ENCODE measurements around the gene GPAM.

Gene GPAM

GRCh38 chr10:112131346-112131745 is 52.2 kb downstream of the GPAM start:
- Histone ChIP-seq H3K4ac (ENCODE audit: low read depth, low read length) (no peak overlapping the region), H3K14ac (ENCODE audit: low read length) (no peak overlapping the region), H3K18ac (ENCODE audit: low read length) (no peak overlapping the region), H3K9me3 (ENCODE audit: insufficient read depth, low read depth, low read length) (no peaks in the 10 kb centered on the region), H3K9ac (ENCODE audit: low read length) (no peak overlapping the region), H3K27me3 (ENCODE audit: insufficient read depth, low read length) (no peaks in the 10 kb centered on the region), H3K36me3 (ENCODE audit: control insufficient read depth in 1 of 2, insufficient read depth in 2 of 2, low read length in 2 of 2) (no peaks in the 10 kb centered on the region), H2BK12ac (ENCODE audit: low read length) (no peak overlapping the region), H2BK5ac (ENCODE audit: low read depth, low read length, poor library complexity) (no peak overlapping the region), H3K27ac (ENCODE audit: low read depth, low read length) (no peak overlapping the region), H2AFZ (ENCODE audit: insufficient read depth, low read length, poor library complexity) (no peak overlapping the region), H3K4me2 (ENCODE audit: low read length) (no peak overlapping the region), H4K8ac (ENCODE audit: low read depth, low read length) (no peak overlapping the region), H4K91ac (ENCODE audit: low read depth, low read length) (no peak overlapping the region), H3K79me1 (ENCODE audit: low read length) (no peaks in the 10 kb centered on the region), H4K12ac (ENCODE audit: low read depth, low read length) (no peak overlapping the region), H3K4me1 (ENCODE audit: control insufficient read depth in 1 of 2, insufficient read depth in 2 of 2, low read length in 2 of 2) (no peaks in the 10 kb centered on the region), H3K23ac (ENCODE audit: low read length) (no peak overlapping the region), H2BK120ac (ENCODE audit: insufficient read depth, low read length, poor library complexity) (no peak overlapping the region), H3K79me2 (ENCODE audit: control insufficient read depth, insufficient read depth, low read length, poor library complexity) (no peaks in the 10 kb centered on the region), H2AK5ac (ENCODE audit: low read length) (no peak overlapping the region), H3K4me3 (ENCODE audit: low read depth, low read length) (no peak overlapping the region)
- WGBS (ENCODE audit: extremely low coverage, insufficient coverage, insufficient read length): no CpG with 5 or more reads among the region's 11 CpGs
- no peak for DNase-seq

- DNase-seq: no peak
These were observed 56.7 kb downstream of the GPAM start for GRCh38 chr10:112126901-112127300.

GRCh38 chr10:112126172-112126571 is 57.4 kb downstream of the GPAM start:
- Histone ChIP-seq H3K14ac (ENCODE audit: low read length) (no peak overlapping the region), H3K27ac (ENCODE audit: low read depth, low read length) (no peak overlapping the region), H3K79me2 (ENCODE audit: control insufficient read depth, insufficient read depth, low read length, poor library complexity) (no peaks in the 10 kb centered on the region), H2BK120ac (ENCODE audit: insufficient read depth, low read length, poor library complexity) (no peak overlapping the region), H2BK5ac (ENCODE audit: low read depth, low read length, poor library complexity) (no peak overlapping the region), H3K23ac (ENCODE audit: low read length) (no peak overlapping the region), H4K8ac (ENCODE audit: low read depth, low read length) (no peak overlapping the region), H4K12ac (ENCODE audit: low read depth, low read length) (no peak overlapping the region), H2AFZ (ENCODE audit: insufficient read depth, low read length, poor library complexity) (no peak overlapping the region), H3K36me3 (ENCODE audit: control insufficient read depth in 1 of 2, insufficient read depth in 2 of 2, low read length in 2 of 2) (no peaks in the 10 kb centered on the region), H3K4ac (ENCODE audit: low read depth, low read length) (no peak overlapping the region), H3K9me3 (ENCODE audit: insufficient read depth, low read depth, low read length) (no peaks in the 10 kb centered on the region), H3K4me1 (ENCODE audit: control insufficient read depth in 1 of 2, insufficient read depth in 2 of 2, low read length in 2 of 2) (no peaks in the 10 kb centered on the region), H4K91ac (ENCODE audit: low read depth, low read length) (no peak overlapping the region), H3K79me1 (ENCODE audit: low read length) (no peaks in the 10 kb centered on the region), H3K4me2 (ENCODE audit: low read length) (no peak overlapping the region), H3K4me3 (ENCODE audit: low read depth, low read length) (no peak overlapping the region), H3K9ac (ENCODE audit: low read length) (no peak overlapping the region), H3K27me3 (ENCODE audit: insufficient read depth, low read length) (no peaks in the 10 kb centered on the region), H3K18ac (ENCODE audit: low read length) (no peak overlapping the region), H2BK12ac (ENCODE audit: low read length) (no peak overlapping the region), H2AK5ac (ENCODE audit: low read length) (no peak overlapping the region)
- DNase-seq: no peak
- WGBS (ENCODE audit: extremely low coverage, insufficient coverage, insufficient read length): no CpG with 5 or more reads among the region's 5 CpGs

More at GRCh38 chr10:112126901-112127300, 56.7 kb downstream of the GPAM start:
- Histone ChIP-seq H3K27ac (ENCODE audit: low read depth, low read length) (no peak overlapping the region), H3K36me3 (ENCODE audit: control insufficient read depth in 1 of 2, insufficient read depth in 2 of 2, low read length in 2 of 2) (no peaks in the 10 kb centered on the region), H3K4ac (ENCODE audit: low read depth, low read length) (no peak overlapping the region), H3K79me2 (ENCODE audit: control insufficient read depth, insufficient read depth, low read length, poor library complexity) (no peaks in the 10 kb centered on the region), H3K9me3 (ENCODE audit: insufficient read depth, low read depth, low read length) (no peaks in the 10 kb centered on the region), H3K9ac (ENCODE audit: low read length) (no peak overlapping the region), H4K91ac (ENCODE audit: low read depth, low read length) (no peak overlapping the region), H2AK5ac (ENCODE audit: low read length) (no peak overlapping the region), H3K27me3 (ENCODE audit: insufficient read depth, low read length) (no peaks in the 10 kb centered on the region), H2BK5ac (ENCODE audit: low read depth, low read length, poor library complexity) (no peak overlapping the region), H3K79me1 (ENCODE audit: low read length) (no peaks in the 10 kb centered on the region), H3K18ac (ENCODE audit: low read length) (no peak overlapping the region), H4K8ac (ENCODE audit: low read depth, low read length) (no peak overlapping the region), H2AFZ (ENCODE audit: insufficient read depth, low read length, poor library complexity) (no peak overlapping the region), H4K12ac (ENCODE audit: low read depth, low read length) (no peak overlapping the region), H2BK120ac (ENCODE audit: insufficient read depth, low read length, poor library complexity) (no peak overlapping the region), H3K23ac (ENCODE audit: low read length) (no peak overlapping the region), H3K4me3 (ENCODE audit: low read depth, low read length) (no peak overlapping the region), H3K4me2 (ENCODE audit: low read length) (no peak overlapping the region), H3K4me1 (ENCODE audit: control insufficient read depth in 1 of 2, insufficient read depth in 2 of 2, low read length in 2 of 2) (no peaks in the 10 kb centered on the region), H3K14ac (ENCODE audit: low read length) (no peak overlapping the region), H2BK12ac (ENCODE audit: low read length) (no peak overlapping the region)
- WGBS (ENCODE audit: extremely low coverage, insufficient coverage, insufficient read length): no CpG with 5 or more reads among the region's 5 CpGs

- H2BK120ac ChIP-seq (ENCODE audit: insufficient read depth, low read length, poor library complexity): no peak overlapping the region
- H4K91ac ChIP-seq (ENCODE audit: low read depth, low read length): no peak overlapping the region
- H3K9me3 ChIP-seq (ENCODE audit: insufficient read depth, low read depth, low read length): no peaks in the 10 kb centered on the region
- H3K27me3 ChIP-seq (ENCODE audit: insufficient read depth, low read length): no peaks in the 10 kb centered on the region
- no peak overlapping the region for H2AK5ac ChIP-seq (ENCODE audit: low read length)
- no peaks in the 10 kb centered on the region for H3K36me3 ChIP-seq (ENCODE audit: control insufficient read depth in 1 of 2, insufficient read depth in 2 of 2, low read length in 2 of 2)
- no peak overlapping the region for H4K8ac ChIP-seq (ENCODE audit: low read depth, low read length)
- no peak overlapping the region for H3K4me2 ChIP-seq (ENCODE audit: low read length)
- H2AFZ ChIP-seq (ENCODE audit: insufficient read depth, low read length, poor library complexity): no peak overlapping the region
- H4K12ac ChIP-seq (ENCODE audit: low read depth, low read length): no peak overlapping the region
- no peaks in the 10 kb centered on the region for H3K4me1 ChIP-seq (ENCODE audit: control insufficient read depth in 1 of 2, insufficient read depth in 2 of 2, low read length in 2 of 2)
- H3K23ac ChIP-seq (ENCODE audit: low read length): no peak overlapping the region
- no CpG with 5 or more reads among the region's 3 CpGs for WGBS (ENCODE audit: extremely low coverage, insufficient coverage, insufficient read length)
- DNase-seq: no peak
- no peak overlapping the region for H2BK5ac ChIP-seq (ENCODE audit: low read depth, low read length, poor library complexity)
- H3K4ac ChIP-seq (ENCODE audit: low read depth, low read length): no peak overlapping the region
- no peak overlapping the region for H3K14ac ChIP-seq (ENCODE audit: low read length)
- no peaks in the 10 kb centered on the region for H3K79me2 ChIP-seq (ENCODE audit: control insufficient read depth, insufficient read depth, low read length, poor library complexity)
- no peaks in the 10 kb centered on the region for H3K79me1 ChIP-seq (ENCODE audit: low read length)
- no peak overlapping the region for H3K27ac ChIP-seq (ENCODE audit: low read depth, low read length)
- H3K18ac ChIP-seq (ENCODE audit: low read length): no peak overlapping the region
- no peak overlapping the region for H3K9ac ChIP-seq (ENCODE audit: low read length)
- H2BK12ac ChIP-seq (ENCODE audit: low read length): no peak overlapping the region
- no peak overlapping the region for H3K4me3 ChIP-seq (ENCODE audit: low read depth, low read length)
These were observed 58.7 kb downstream of the GPAM start for GRCh38 chr10:112124866-112125265.
